ENCODE results near the gene SUMO2.

DNA sequence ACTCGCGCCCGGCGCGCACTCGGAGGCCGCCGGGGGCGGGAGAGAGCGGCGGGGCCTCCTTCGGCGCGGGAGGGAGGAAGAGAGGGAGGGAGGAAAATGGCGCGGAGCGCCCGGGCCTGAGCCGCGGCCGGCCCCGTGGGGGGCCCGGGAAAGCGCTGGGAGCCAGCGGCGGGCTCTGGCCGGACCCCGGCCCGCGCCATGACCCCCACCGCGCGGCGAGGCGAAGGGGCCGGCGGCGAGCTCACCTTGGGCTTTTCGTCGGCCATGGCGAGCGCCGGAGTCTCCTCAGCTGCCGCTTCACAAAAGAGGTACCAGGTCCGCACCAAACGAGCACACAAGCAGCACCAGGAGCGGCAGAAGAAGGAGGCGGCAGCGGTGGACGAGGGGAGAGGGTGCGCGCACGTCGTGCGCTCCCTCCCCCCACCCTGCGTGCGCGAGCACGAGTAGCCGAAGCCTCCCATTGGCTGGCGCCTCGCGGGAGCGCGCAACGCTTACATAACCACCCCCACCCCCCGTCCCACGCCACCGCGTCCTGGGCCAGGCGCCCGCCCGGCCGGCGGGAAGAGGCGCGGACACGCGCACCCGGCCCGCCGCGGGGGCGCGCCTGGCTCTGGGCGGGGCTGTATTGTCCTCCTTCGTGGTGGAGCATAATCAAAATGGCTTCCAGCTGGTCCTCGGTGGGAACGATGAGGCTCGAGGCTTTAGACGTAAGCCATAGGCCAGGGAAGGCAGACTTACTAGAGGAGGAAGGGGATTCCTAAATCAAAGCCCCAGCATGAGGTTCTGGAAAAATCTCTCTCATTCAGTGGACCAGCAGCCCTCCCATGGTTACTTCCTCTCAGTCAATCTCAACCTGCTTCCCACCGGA is at the start of gene SUMO2:
- no peak for TF ChIP-seq EZH2 (IDR thresholded peaks at IDR 0.05; ENCODE audit: low read depth, unreplicated experiment)
- TF ChIP-seq, protein P1, sequence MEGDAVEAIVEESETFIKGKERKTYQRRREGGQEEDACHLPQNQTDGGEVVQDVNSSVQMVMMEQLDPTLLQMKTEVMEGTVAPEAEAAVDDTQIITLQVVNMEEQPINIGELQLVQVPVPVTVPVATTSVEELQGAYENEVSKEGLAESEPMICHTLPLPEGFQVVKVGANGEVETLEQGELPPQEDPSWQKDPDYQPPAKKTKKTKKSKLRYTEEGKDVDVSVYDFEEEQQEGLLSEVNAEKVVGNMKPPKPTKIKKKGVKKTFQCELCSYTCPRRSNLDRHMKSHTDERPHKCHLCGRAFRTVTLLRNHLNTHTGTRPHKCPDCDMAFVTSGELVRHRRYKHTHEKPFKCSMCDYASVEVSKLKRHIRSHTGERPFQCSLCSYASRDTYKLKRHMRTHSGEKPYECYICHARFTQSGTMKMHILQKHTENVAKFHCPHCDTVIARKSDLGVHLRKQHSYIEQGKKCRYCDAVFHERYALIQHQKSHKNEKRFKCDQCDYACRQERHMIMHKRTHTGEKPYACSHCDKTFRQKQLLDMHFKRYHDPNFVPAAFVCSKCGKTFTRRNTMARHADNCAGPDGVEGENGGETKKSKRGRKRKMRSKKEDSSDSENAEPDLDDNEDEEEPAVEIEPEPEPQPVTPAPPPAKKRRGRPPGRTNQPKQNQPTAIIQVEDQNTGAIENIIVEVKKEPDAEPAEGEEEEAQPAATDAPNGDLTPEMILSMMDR (conservative IDR thresholded peaks at IDR 0.05; ENCODE audit: low read depth in 2 of 2): no peak
- peak; percentile 45; the same call in 1 of the 2 replicates for TF ChIP-seq CREB1 (CRISPR knock-in tag; IDR thresholded peaks at IDR 0.05; ENCODE audit: low read depth)
- peak; percentile 88 for TF ChIP-seq POLR2AphosphoS5 (IDR thresholded peaks at IDR 0.05; ENCODE audit: low read depth)
- TF ChIP-seq, protein P2, sequence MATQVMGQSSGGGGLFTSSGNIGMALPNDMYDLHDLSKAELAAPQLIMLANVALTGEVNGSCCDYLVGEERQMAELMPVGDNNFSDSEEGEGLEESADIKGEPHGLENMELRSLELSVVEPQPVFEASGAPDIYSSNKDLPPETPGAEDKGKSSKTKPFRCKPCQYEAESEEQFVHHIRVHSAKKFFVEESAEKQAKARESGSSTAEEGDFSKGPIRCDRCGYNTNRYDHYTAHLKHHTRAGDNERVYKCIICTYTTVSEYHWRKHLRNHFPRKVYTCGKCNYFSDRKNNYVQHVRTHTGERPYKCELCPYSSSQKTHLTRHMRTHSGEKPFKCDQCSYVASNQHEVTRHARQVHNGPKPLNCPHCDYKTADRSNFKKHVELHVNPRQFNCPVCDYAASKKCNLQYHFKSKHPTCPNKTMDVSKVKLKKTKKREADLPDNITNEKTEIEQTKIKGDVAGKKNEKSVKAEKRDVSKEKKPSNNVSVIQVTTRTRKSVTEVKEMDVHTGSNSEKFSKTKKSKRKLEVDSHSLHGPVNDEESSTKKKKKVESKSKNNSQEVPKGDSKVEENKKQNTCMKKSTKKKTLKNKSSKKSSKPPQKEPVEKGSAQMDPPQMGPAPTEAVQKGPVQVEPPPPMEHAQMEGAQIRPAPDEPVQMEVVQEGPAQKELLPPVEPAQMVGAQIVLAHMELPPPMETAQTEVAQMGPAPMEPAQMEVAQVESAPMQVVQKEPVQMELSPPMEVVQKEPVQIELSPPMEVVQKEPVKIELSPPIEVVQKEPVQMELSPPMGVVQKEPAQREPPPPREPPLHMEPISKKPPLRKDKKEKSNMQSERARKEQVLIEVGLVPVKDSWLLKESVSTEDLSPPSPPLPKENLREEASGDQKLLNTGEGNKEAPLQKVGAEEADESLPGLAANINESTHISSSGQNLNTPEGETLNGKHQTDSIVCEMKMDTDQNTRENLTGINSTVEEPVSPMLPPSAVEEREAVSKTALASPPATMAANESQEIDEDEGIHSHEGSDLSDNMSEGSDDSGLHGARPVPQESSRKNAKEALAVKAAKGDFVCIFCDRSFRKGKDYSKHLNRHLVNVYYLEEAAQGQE (IDR thresholded peaks at IDR 0.05; ENCODE audit: unreplicated experiment): peak; percentile 7
- no peak for TF ChIP-seq EZH2phosphoT487 (IDR thresholded peaks at IDR 0.05; ENCODE audit: unreplicated experiment)
- no peak for TF ChIP-seq STAT1 (IDR thresholded peaks at IDR 0.05; ENCODE audit: unreplicated experiment)
- TF ChIP-seq JUNB (IDR thresholded peaks at IDR 0.05; ENCODE audit: unreplicated experiment): no peak

Data from GM23338 (cell line).